ENCODE measurements around the gene CECR2.

CECR2 gene

DNA sequence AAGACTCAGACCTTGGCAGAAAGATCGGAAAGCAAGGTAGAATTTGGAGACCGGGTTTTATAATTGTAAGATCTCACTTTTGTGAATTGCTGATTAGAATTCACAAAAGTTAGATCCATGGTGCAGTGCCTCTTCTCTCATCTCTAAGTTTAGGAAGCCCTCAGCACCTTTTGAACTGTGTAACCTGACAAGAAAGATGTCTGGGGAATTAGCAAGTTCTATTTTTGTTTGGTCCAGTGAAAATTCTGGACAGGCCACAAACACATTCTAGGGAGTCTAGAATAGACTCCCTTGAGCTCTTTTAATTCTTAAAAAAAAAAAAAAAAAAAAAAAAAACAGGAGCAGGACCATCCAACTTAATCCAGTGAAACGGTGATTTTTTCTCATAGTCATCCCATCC is 66.1 kb downstream of the CECR2 start:
- no peaks in the 10 kb centered on the region for H3K27me3 ChIP-seq (replicated peaks; ENCODE audit: insufficient read depth, low read length)
- no peak for DNase-seq
- no peaks in the 10 kb centered on the region for H3K9me3 ChIP-seq (replicated peaks; ENCODE audit: insufficient read depth, low read length)
- H3K79me2 ChIP-seq (ENCODE audit: low read length), result no peaks in the 10 kb centered on the region
- no peak overlapping the region for H3K27ac ChIP-seq (ENCODE audit: low read length)
- no peaks in the 10 kb centered on the region for H3K36me3 ChIP-seq (replicated peaks; ENCODE audit: insufficient read depth, low read length)
- no peak overlapping the region for H3K4me3 ChIP-seq (ENCODE audit: low read length)
- peaks cover 9% of the 10 kb centered on the region for H3F3A ChIP-seq (ENCODE audit: insufficient read depth, low read length)
- no peaks in the 10 kb centered on the region for H4K20me1 ChIP-seq (ENCODE audit: insufficient read depth, low read length)
- H3K9ac ChIP-seq (ENCODE audit: low read length), result no peak overlapping the region
- no peak for TF ChIP-seq EZH2 (optimal IDR thresholded peaks at IDR 0.05; ENCODE audit: low read depth, low read length)
- TF ChIP-seq, protein P1, sequence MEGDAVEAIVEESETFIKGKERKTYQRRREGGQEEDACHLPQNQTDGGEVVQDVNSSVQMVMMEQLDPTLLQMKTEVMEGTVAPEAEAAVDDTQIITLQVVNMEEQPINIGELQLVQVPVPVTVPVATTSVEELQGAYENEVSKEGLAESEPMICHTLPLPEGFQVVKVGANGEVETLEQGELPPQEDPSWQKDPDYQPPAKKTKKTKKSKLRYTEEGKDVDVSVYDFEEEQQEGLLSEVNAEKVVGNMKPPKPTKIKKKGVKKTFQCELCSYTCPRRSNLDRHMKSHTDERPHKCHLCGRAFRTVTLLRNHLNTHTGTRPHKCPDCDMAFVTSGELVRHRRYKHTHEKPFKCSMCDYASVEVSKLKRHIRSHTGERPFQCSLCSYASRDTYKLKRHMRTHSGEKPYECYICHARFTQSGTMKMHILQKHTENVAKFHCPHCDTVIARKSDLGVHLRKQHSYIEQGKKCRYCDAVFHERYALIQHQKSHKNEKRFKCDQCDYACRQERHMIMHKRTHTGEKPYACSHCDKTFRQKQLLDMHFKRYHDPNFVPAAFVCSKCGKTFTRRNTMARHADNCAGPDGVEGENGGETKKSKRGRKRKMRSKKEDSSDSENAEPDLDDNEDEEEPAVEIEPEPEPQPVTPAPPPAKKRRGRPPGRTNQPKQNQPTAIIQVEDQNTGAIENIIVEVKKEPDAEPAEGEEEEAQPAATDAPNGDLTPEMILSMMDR (IDR thresholded peaks at IDR 0.05; ENCODE audit: low read length), result no peak
- TF ChIP-seq EZH2phosphoT487 (IDR thresholded peaks at IDR 0.05; ENCODE audit: low read length), result no peak
- H3K4me2 ChIP-seq (ENCODE audit: low read depth, low read length), result no peak overlapping the region
- H2AFZ ChIP-seq (ENCODE audit: low read length), result no peak overlapping the region
- H3K9me2 ChIP-seq (replicated peaks; ENCODE audit: insufficient read depth, low read length), result no peaks in the 10 kb centered on the region
- H3K4me1 ChIP-seq (ENCODE audit: low read length), result peaks cover 20% of the 10 kb centered on the region

DNA sequence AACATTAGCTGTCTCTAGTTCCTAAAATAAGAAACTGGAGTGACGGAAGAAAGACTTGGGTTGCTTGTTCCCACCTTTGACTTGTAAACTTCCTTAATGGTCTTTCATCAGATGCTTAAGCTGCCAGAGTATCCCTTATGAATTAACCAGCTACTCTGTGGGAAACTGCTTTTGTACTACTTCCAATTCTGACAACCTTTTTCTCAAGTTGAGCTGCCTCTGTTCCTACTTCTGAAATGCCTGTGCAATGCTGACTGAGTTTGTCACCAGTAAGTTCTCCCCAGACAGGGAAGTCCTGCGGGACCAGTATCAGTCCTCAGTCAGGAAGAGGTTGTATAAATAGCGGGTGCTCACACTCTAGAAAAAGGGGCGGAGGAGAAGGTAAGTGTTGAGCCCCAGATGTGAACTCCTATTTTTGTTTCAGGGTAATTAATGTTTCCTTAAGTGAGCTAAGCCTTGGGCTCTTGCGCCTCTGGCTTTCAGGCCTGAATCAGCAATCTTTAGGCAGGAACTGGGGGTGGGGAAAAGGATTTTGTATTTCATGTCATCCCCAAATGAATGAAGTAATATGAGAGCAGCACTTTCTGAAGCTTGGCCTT is 67.2 kb downstream of the CECR2 start:
- Histone ChIP-seq H3K4me3 (ENCODE audit: low read length) (peak overlapping the region; percentile 7; the same call in 1 of the 2 replicates), H2AFZ (ENCODE audit: low read length) (peak overlapping the region; percentile 10), H3K79me2 (ENCODE audit: low read length) (no peaks in the 10 kb centered on the region), H3K9ac (ENCODE audit: low read length) (no peak overlapping the region; the same call in 1 of the 2 replicates), H4K20me1 (ENCODE audit: insufficient read depth, low read length) (no peaks in the 10 kb centered on the region), H3K4me1 (ENCODE audit: low read length) (peaks cover 16% of the 10 kb centered on the region), H3K9me2 (replicated peaks; ENCODE audit: insufficient read depth, low read length) (no peaks in the 10 kb centered on the region), H3K4me2 (ENCODE audit: low read depth, low read length) (peak overlapping the region; percentile 60), H3K27me3 (replicated peaks; ENCODE audit: insufficient read depth, low read length) (no peaks in the 10 kb centered on the region), H3K36me3 (replicated peaks; ENCODE audit: insufficient read depth, low read length) (no peaks in the 10 kb centered on the region), H3F3A (ENCODE audit: insufficient read depth, low read length) (peaks cover 9% of the 10 kb centered on the region), H3K9me3 (replicated peaks; ENCODE audit: insufficient read depth, low read length) (no peaks in the 10 kb centered on the region), H3K27ac (ENCODE audit: low read length) (peak overlapping the region; percentile 38; the same call in 1 of the 2 replicates)
- DNase-seq, result peak; percentile 83
- TF ChIP-seq, protein P1 (IDR thresholded peaks at IDR 0.05; ENCODE audit: low read length), result peak; percentile 30
- no peak for TF ChIP-seq EZH2 (optimal IDR thresholded peaks at IDR 0.05; ENCODE audit: low read depth, low read length)

DNA sequence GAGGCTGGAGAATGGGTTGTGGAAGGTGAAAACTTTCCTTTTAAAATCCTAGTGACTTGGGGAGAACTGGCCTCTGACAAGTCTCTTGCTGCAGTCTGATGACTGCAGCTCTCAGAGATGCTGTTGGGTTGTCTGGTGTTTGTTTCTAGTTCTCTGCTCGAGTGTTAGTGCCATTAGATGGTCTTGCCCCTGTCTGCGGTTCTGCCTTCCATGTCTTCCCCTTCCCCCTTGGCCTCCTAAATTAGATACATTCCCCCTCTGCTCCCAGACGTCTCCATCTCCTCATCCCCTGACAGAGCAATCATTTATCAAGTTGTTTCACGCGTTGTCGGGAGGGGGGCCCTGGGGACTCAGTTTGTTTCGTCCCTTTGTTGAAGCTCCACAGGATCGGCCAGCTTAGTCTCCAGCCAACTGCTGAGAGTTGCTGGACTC is 67.7 kb downstream of the CECR2 start:
- no peaks in the 10 kb centered on the region for H4K20me1 ChIP-seq (ENCODE audit: insufficient read depth, low read length)
- no peaks in the 10 kb centered on the region for H3K9me3 ChIP-seq (replicated peaks; ENCODE audit: insufficient read depth, low read length)
- H2AFZ ChIP-seq (ENCODE audit: low read length), result peak overlapping the region; percentile 10
- H3K4me2 ChIP-seq (ENCODE audit: low read depth, low read length), result peak overlapping the region; percentile 60
- H3K79me2 ChIP-seq (ENCODE audit: low read length), result no peaks in the 10 kb centered on the region
- H3K27me3 ChIP-seq (replicated peaks; ENCODE audit: insufficient read depth, low read length), result no peaks in the 10 kb centered on the region
- no peaks in the 10 kb centered on the region for H3K36me3 ChIP-seq (replicated peaks; ENCODE audit: insufficient read depth, low read length)
- no peak overlapping the region; the same call in 1 of the 2 replicates for H3K9ac ChIP-seq (ENCODE audit: low read length)
- TF ChIP-seq, protein P1 (IDR thresholded peaks at IDR 0.05; ENCODE audit: low read length), result no peak
- no peak for TF ChIP-seq EZH2 (optimal IDR thresholded peaks at IDR 0.05; ENCODE audit: low read depth, low read length)
- TF ChIP-seq EZH2phosphoT487 (IDR thresholded peaks at IDR 0.05; ENCODE audit: low read length), result no peak
- H3K9me2 ChIP-seq (replicated peaks; ENCODE audit: insufficient read depth, low read length), result no peaks in the 10 kb centered on the region
- peak overlapping the region; percentile 38; the same call in 1 of the 2 replicates for H3K27ac ChIP-seq (ENCODE audit: low read length)
- no peak for DNase-seq
- peak overlapping the region; percentile 7; the same call in 1 of the 2 replicates for H3K4me3 ChIP-seq (ENCODE audit: low read length)
- peaks cover 9% of the 10 kb centered on the region for H3F3A ChIP-seq (ENCODE audit: insufficient read depth, low read length)
- H3K4me1 ChIP-seq (ENCODE audit: low read length), result peaks cover 16% of the 10 kb centered on the region
